HG03095 (cell line): ENCODE data around the gene COG4.

ENCODE experiments used
- ATAC-seq: cut with Tn5 transposase; IDR thresholded peaks from one replicate; pipeline ENCODE4 v1.9.1; 2021; ENCODE audit warnings: moderate library complexity; ENCODE audit not compliant: unreplicated experiment

COG4 gene

GRCh38 chr16:70437582-70438557 lies 85.5 kb downstream of the COG4 start:
- no peak for ATAC-seq

- ATAC-seq, result no peak
Observed at GRCh38 chr16:70437017-70437581, 86.3 kb downstream of the COG4 start.

- ATAC-seq, result no peak
Observed at GRCh38 chr16:70434484-70435260, 88.7 kb downstream of the COG4 start.

DNA sequence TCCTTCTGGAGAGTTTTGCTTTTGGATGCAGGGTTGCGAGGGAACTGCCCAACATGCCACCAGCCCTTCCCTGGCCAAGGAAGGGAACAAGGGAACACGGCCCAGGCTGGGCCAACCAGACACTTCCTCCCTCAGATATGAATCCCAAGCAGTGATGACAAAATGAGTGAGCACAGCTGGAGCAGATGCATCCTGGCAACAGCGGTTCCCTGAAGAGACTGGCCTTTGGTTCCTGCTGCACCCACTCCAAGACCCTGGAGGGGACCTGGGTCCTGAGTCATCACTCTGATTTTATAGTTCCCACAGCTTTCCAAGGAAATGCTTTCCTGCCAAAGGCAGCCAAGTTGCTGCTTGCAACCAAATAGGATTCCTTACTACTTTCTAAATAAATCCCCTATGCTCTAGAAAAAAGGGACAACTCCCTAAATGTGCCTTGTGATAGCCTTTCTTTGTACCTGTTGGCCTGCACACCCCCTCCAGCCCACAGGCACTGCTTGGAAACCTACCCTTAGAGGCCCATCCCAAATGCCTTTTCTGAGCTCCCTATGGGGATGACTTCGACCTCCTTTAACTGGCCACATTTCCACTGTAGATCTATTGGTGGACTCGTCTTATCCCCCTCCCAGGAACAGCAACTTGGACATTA lies 89.8 kb downstream of the COG4 start:
- no peak for ATAC-seq

- ATAC-seq, result no peak
Observed at GRCh38 chr16:70432723-70433457, 90.5 kb downstream of the COG4 start.

DNA sequence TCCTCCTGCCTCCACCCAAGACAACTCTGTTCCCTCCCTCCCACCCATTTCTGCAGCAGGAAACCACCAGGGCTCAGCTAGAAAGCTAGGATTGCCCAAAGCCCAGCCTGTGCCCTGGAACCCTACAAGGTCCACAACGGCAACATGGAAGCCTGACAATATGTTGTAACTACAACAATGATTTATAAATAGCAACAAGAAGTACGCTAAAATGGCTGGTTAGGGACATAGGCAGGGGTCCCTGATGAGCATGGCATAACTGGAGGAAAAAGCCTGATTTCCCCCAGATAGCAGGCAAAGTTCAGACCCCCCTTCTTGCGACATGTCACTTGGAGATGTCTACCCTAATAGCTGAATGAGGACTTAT lies 91.0 kb downstream of the COG4 start:
- ATAC-seq, result no peak

DNA sequence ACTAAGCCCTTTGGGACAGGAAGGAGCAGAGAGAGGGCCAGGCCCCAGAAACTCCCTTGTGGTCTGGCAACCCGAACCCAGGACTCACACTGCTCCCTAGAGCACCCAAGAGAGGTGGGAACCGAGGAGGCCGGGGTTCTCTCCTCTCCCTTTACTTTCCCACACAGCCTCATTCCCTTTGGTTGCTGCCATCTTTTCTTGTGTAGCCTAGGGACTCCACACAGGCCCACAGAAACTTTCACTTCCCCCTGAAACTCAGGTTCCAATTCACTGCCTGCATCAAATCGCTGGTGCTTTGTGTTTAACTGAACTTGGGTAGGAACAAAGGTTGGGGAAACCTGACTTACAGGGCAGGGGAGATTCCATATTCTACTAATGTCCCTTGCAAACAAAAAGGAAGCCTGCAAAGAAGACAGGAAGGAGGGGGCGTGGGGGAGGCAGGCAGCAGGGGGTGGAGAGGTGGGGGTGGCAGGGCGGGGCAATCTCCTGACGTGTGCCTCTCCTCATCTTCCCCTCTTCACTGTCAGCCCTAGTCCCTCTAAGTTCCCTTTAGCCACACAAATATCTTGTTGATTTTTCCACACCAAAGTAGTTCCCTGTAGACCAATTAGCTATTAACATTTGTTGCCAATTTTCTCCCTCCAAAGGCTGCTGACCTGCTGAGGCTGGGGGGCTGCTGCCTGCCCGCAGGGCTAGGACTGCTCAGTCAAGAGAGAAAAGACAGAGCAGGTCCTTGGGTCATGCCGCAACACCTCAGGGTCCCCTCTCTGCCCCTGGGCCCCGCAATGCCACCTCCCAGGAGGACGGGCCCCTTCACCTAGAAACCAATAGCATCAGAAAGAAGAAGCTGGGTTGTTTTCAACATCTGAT lies 92.5 kb downstream of the COG4 start:
- peak; percentile 45 for ATAC-seq
